HG02610 (cell line): ENCODE data around the gene SNAPC5.
"Not testable (repeated sequence)": the region's sequence is repeated elsewhere in the genome, so short reads cannot be mapped to it uniquely, and the experiment has no call there.

Experiments used
- ATAC-seq: cut with Tn5 transposase; IDR thresholded peaks from one replicate; pipeline ENCODE4 v1.9.1; 2021; ENCODE audit warnings: mild to moderate bottlenecking, moderate library complexity; ENCODE audit not compliant: unreplicated experiment

SNAPC5 gene

DNA sequence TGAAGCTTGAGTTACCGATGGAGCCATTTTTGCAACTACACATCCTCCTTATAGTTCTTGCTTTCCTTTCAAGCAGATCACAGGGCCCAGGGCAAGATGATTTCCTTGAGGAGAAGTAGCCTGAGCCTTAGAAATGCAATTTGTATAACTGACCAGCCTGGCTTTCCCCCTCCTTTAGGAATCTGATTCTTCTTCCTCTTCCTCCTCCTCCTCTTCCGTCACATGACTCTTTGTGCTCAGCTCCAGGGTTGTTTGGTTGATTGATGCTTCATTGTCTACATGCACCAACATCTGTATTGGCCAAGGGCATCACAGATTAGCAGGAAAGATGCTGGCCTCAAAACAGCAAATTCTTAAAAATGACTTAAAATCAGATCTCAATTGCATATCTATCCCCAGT, 3.3 kb downstream of the SNAPC5 start:
- no peak for ATAC-seq

DNA sequence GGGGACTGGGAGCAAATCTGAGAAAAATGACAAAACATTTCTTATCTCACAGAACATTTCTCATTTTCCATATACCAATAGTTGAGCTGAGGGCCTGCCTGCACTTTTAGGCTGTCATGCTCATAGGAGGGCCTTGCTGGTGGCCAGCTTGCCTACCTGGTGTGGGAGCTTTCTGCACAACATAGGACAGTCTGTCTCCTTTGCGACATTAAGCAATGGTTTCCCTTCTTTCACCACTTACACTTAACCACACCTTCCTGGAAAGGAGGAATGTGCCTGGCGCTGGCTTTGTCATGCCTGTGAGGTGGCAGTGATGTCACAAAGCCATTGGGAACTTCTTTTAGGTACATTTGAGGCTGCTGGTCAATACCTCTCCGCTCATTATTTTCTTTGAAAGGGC, 5.7 kb downstream of the SNAPC5 start:
- ATAC-seq, result no peak

- ATAC-seq, result no peak
These were observed 8.3 kb downstream of the SNAPC5 start for GRCh38 chr15:66489179-66489791.

DNA sequence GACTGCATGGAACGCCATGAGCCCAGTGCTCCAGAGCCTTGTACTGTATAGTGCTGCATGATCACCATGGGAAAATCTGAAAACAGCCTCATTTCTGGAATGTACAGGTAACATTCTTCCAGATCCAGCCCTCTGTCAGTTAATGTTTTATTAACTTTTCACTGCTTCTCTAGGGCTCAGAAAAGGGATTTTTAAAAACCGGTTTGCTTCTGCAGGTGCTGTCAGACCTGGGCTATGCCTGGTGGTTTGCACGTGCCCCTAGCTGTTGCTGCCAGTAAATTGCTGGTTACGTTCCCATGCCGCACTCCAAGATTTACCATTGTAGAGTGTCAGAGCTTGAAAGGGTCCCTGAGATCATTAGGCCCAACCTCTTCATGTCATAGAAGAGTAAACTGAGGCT, 9.0 kb downstream of the SNAPC5 start:
- no peak for ATAC-seq

DNA sequence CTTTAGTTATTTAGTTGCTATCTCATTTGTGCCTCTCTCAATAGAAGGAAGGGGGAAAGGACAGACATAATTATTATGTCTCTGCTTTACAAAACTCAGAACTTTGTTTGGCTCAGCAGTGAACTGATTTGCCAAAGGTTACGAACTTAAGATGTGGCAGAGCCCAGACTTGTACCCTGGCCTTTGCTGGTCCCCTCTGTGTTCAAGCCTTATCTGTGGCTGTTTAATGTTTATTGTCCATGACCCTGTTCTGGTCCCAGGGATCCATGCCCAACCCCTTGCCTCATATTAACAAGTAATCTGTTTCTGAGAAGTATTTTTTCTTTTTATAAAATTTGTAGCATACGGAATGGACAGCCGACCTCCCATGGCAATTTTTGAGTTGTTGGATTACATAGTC, 10.7 kb downstream of the SNAPC5 start:
- ATAC-seq, result no peak

DNA sequence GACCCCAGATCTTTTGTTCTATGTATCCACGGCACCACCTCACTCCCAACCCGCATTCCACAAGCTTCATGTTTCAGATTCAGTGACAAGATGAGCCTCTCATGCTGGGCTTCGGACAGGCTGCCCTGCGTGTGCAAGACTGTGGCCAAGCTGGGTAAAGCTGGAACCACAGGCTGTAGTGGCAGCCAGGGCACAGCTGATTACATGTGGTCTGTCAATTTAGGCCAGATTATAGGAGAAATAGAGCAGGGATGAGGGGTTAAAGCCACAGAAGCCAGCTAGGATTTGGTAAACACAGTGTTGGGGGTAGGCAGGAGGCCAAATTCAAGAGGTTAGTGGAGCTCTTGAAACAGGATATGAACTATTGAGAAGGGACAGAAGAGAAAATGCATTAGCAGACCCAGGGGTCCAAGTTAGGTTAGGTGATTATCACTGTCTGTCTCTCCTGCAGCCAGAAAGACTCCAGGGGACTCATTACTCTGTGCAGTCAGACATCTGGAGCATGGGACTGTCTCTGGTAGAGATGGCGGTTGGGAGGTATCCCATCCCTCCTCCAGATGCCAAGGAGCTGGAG, 12.9 kb downstream of the SNAPC5 start:
- ATAC-seq, result no peak

DNA sequence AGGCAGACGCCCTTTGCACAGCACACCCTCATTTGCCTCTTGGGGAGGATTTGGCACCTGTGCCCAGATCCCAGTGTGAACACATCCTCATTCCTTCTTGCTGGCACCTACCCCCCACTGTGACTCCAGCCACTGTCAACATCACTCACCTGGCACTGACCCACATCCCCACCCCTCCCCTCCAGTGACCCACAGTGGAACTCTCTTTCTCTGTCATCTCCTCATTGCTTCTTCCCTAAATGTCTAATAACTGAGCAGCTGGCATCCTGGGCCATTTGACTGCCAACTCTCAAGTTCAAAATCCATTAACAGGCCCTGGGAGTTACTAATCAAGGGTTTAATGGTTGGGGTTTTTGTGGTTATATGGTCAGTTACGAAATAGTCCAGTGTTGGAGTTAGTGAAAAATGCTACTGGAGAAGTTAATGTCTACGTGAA, 14.4 kb downstream of the SNAPC5 start:
- ATAC-seq, result no peak

DNA sequence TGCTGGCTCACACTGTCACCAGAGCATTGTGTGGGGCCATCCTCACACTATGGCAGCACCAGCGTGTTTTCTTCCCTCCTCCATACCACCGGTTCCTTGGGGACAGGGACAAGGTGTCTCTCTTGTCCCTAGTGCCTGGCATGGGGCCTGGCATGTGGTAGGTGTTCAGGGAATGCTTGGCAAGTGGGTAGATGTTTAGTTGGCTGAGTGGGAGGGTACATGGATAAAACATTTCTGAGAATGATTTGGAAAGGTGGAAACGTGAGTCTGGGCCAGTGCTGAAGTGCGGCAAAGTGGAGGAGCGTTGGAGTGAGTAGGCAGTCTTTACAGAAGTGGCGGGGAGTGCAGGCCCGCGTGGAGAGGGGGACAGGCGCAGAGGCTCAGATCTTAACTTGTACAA, 15.0 kb downstream of the SNAPC5 start:
- ATAC-seq, result no peak

DNA sequence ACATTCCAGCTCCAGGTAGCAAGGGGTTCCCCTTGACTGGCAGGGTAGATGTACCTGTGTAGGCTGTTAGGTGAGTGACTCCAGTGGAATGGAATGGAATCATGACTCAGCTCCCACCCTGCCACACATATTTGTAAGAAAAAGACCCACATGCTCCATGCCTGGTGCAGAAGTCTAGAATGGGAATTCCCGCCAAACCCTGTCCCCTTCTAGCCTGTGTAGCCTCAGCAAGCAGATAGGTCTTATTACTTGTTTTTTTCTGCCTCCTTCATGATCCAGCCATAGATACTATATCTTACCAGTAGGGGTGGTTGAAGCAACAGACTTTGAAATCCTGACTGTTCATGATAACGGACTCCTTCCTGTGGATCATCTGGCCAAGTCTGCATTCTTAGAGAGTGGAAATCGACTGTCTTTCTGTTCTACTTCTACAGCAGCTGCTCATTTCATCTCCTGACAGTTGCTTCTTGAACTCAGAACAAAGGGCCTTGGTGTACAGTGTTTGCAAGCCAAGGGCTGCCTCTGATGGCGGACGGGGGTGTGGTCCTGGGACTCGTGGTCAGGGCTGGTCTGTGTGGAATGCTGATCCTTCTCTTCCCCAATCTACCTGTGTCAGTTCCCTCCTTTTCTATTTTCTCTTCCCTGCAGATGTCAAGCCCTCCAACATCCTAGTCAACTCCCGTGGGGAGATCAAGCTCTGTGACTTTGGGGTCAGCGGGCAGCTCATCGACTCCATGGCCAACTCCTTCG, 16.3 kb downstream of the SNAPC5 start:
- ATAC-seq, result no peak

DNA sequence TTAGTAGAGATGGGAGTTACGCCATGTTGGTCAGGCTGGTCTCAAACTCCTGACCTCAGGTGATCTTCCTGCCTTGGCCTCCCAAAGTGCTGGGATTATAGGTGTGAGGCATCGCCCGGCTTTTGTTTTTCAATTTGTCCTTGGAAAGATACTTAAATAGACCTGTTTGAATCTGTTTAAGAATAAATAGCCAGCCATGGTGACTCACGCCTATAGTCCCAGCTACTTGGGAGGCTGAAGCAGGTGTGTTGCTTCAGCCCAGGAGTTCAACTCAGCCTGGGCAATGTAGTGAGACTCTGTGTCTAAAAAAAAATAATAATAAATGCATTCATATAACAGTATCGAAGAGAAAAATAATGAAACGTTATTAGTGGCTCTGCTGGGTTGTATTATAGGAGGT, 17.3 kb downstream of the SNAPC5 start:
- ATAC-seq, result no peak

- no peak for ATAC-seq
These were observed 20.6 kb downstream of the SNAPC5 start for GRCh38 chr15:66477011-66477410.

GRCh38 chr15:66476535-66476934, 21.0 kb downstream of the SNAPC5 start:
- ATAC-seq, result no peak

DNA sequence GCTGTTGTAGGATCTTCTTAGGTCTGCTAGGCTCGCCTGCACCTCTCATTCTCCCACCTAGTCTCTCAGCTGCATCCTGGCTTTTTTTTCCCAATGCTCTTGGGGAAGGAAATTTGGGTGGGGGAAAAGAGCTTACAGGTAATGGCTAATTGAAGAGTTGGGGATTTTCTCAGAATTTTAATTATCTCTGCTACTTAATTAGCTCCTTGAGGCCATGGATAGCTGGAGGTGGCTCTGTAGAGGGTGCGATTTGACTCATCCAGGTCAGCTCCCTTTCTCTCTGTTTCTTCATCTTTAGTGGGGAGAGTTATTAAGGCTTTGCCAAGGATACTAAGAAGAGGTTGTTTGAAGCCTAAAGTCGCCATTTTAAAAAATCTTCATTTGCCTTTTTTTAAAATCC, 22.6 kb downstream of the SNAPC5 start:
- no peak for ATAC-seq

GRCh38 chr15:66474135-66474534, 23.4 kb downstream of the SNAPC5 start:
- no peak for ATAC-seq

DNA sequence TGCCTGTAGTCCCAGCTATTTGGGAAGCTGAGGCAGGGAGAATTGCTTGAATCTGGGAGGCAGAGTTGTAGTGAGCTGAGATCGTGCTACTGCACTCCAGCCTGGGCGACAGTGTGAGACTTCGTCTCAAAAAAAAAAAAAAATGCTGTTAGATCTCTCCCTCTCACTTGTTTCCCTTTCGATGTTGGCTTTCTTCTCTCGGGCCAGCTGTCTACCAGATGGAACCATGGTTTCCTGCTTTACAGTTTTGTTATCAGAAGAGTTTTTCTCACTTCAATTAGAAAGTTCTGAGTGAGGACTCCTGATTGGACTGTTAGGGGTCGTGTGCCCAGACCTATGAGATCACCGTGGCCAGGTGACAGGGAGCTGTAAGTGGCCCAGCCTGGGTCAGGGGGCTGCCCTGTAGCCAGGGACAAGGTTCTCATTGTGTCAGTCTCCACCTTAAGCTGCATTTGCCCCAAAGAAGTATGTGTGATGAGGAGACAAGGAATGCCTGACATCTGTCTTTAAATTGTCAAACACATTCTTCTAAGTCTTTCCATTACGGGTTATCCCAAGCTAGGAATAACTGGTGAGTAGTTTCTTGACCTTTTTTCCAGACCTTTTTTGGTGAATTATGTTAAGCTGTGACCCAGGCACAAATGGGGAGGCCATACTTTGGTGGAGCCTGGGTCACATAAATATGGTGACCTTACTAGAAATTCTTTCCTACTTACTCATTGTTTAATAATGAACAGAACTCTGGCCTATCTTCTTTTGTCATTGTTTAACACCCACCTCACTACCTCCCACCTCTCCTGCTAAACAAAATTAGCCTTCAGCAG, 25.2 kb downstream of the SNAPC5 start:
- peak; percentile 76 for ATAC-seq

GRCh38 chr15:66470825-66471224, 26.7 kb downstream of the SNAPC5 start:
- not testable (repeated sequence) for ATAC-seq

GRCh38 chr15:66467162-66468040, 30.2 kb downstream of the SNAPC5 start:
- not testable (repeated sequence) for ATAC-seq

DNA sequence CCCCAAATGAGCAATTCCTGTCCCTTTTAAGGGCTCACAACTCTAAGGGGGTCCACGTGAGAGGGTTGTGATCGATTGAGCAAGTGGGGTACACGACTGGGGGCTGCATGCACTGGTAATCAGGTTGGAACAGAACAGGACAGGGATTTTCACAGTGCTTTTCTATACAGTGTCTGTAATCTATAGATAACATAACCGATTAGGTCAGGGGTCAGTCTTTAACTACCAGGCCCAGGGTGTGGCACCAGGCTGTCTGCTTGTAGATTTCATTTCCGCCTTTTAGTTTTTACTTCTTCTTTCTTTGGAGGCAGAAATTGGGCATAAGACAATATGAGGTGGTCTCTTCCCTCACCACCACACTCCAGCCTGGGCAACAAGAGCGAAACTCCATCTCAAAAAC, 32.3 kb downstream of the SNAPC5 start:
- not testable (repeated sequence) for ATAC-seq

GRCh38 chr15:66462627-66463026, 34.9 kb downstream of the SNAPC5 start:
- no peak for ATAC-seq

DNA sequence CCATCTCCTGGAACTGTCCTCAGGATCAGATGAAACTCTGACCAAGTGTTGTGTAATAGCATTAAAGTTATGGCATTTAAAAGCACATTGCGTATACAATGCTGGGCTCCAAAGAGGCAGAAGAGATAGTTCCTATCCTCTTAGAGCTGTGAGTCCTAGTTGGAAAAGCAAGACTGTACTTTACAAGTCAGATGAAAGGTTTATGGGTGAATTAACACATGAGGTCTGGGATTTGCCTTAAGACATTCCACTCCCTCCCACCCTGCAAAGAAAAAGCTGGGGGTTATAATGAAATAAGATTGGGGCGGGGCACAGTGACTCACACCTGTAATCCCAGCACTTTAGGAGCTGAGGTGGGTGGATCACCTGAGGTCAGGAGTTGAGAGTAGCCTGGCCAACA, 35.6 kb downstream of the SNAPC5 start:
- no peak for ATAC-seq
